WTC11 (cell line): ENCODE measurements around the gene C10orf71. TPM values are rescaled to one million over a fixed set of nuclear protein-coding genes. Genes with fewer than 3 reads are reported as not detected.

Source experiments
- ATAC-seq: fragments of 200-7000 bp; cut with Tn5 transposase; 2 replicates; pipeline ENCODE4 v1.10.0; 2021; ENCODE audit warnings: mild to moderate bottlenecking, moderate library complexity
- CTCF ChIA-PET: fragments of 300-600 bp; sonication (Branson Sonifier 250); formaldehyde crosslinking; loops from one replicate; lab custom pipeline; 2021; ENCODE audit warnings: antibody characterized with exemption; lab: Charles Lee
- POLR2A ChIA-PET: fragments of 350-600 bp; sonication (Branson Sonifier 250); formaldehyde crosslinking; loops from one replicate; lab custom pipeline; 2021; ENCODE audit warnings: antibody characterized with exemption; lab: Charles Lee
- DNase-seq: peaks from one replicate; pipeline ENCODE4 v3.0.0; 2021; ENCODE audit warnings: low spot score
- H3K27ac Mint-ChIP-seq: 2 replicates; pipeline ENCODE4 v1.8.0; 2021; ENCODE audit warnings: mixed read lengths
- H3K27me3 Mint-ChIP-seq: 2 replicates; pipeline ENCODE4 v1.8.0; 2021; ENCODE audit warnings: low read depth, mild to moderate bottlenecking, moderate library complexity, mixed read lengths
- H3K36me3 Mint-ChIP-seq: 2 replicates; pipeline ENCODE4 v1.8.0; 2021; ENCODE audit warnings: mixed read lengths
- H3K4me1 Mint-ChIP-seq: 2 replicates; pipeline ENCODE4 v1.8.0; 2022; ENCODE audit warnings: mixed read lengths
- H3K4me3 Mint-ChIP-seq: 2 replicates; pipeline ENCODE4 v1.8.0; 2021; ENCODE audit warnings: mild to moderate bottlenecking, moderate library complexity, mixed read lengths
- H3K9me3 Mint-ChIP-seq: 2 replicates; pipeline ENCODE4 v1.8.0; 2021; ENCODE audit warnings: mixed read lengths
- FOXK1 ChIP-seq: sonication (generic); formaldehyde crosslinking; IDR thresholded peaks from 2 replicates; pipeline ENCODE4 v1.8.0; 2022; ENCODE audit warnings: mild to moderate bottlenecking, moderate library complexity, missing genetic modification reagents
- NR3C1 ChIP-seq: sonication (generic); formaldehyde crosslinking; conservative IDR thresholded peaks from 2 replicates; pipeline ENCODE4 v1.8.1; 2023; ENCODE audit warnings: low read depth, mild to moderate bottlenecking, missing genetic modification reagents
- RORB ChIP-seq: fragments of 250-450 bp; sonication (Bioruptor Pico); IDR thresholded peaks from 2 replicates; pipeline ENCODE4 v1.9.0; 2021; ENCODE audit warnings: mild to moderate bottlenecking
- ZBTB21 ChIP-seq: sonication (generic); formaldehyde crosslinking; IDR thresholded peaks from 2 replicates; pipeline ENCODE4 v1.8.1; 2023; ENCODE audit warnings: mild to moderate bottlenecking, missing genetic modification reagents, borderline replicate concordance
- ZNF317 ChIP-seq: sonication (generic); formaldehyde crosslinking; IDR thresholded peaks from 2 replicates; pipeline ENCODE4 v1.8.1; 2023; ENCODE audit warnings: low read depth, mild to moderate bottlenecking, moderate library complexity, missing genetic modification reagents, borderline replicate concordance
- ZNF423 ChIP-seq: fragments of 250-450 bp; sonication (Bioruptor Pico); IDR thresholded peaks from 2 replicates; pipeline ENCODE4 v2.1.2; 2022; ENCODE audit warnings: mild to moderate bottlenecking, moderate library complexity
- total RNA-seq: library from RNA; stranded (reverse); gene quantifications from 3 replicates; pipeline ENCODE4 v1.2.3, GENCODE V29; 2021
- TF ChIP-seq, protein P1 (sequence below): sonication (generic); formaldehyde crosslinking; IDR thresholded peaks from 2 replicates; pipeline ENCODE4 v1.8.0; 2023; ENCODE audit warnings: missing genetic modification reagents, mild to moderate bottlenecking, borderline replicate concordance
- TF ChIP-seq, protein P2 (sequence below): fragments of 250-450 bp; sonication (Bioruptor Pico); IDR thresholded peaks from 2 replicates; pipeline ENCODE4 v2.1.2; 2022; ENCODE audit warnings: mild to moderate bottlenecking, moderate library complexity
- TF ChIP-seq, protein P3 (sequence below): fragments of 250-450 bp; sonication (Bioruptor Pico); IDR thresholded peaks from 2 replicates; pipeline ENCODE4 v1.9.0; 2021; ENCODE audit warnings: mild to moderate bottlenecking, borderline replicate concordance
- TF ChIP-seq, protein P4 (sequence below): sonication (generic); formaldehyde crosslinking; conservative IDR thresholded peaks from 2 replicates; pipeline ENCODE4 v1.8.1; 2022; ENCODE audit warnings: mild to moderate bottlenecking, missing genetic modification reagents

Gene C10orf71
- total RNA-seq, 1 experiment from 2014 or later: not detected

DNA sequence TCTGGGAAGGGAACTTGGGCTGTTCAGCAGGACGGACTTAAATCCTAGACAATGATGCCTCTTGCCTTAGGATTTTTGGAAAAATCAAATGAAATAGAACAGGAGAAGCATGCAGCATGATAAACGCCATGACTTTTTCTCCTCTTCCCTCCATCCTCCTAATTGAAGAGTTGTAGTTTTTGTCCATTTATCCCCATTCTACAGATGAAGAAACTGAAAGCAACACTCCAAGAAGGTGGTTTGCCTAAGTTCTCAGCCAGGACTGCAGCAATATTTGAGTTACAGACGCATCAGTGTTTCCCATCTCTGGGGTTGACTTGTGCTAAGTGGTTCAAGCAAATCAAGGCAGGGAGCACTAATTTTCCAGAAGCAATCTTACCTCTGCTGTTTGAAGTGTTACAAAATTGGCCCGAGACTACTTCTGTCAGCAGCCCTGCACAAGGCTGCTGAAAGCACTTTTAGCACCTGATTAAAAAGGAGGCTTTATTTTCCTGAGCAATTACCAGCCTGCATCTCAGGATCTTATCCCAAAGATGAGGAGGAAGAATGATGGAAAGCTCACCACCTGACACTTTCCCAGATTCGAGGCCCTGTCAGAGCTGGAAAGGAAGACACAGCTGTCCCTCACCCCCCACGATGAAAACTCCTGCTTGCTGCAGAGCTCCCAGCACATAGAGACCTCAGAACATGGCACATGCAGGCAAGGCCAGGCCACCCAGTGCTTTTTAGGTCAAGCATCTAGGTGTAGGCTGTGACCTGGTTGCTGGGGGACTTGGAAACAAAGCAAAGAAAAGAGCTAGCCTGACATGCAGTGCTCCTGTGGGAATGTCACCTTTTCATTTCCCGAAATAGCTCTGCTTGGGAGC lies 19.7 kb upstream of the C10orf71 start:
- Mint-ChIP-seq H3K36me3 (no peaks in the 10 kb centered on the region), H3K9me3 (no peaks in the 10 kb centered on the region), H3K4me3 (no peak overlapping the region)
- no peak for TF ChIP-seq FOXK1 (CRISPR knock-in tag)
- TF ChIP-seq, protein P1, sequence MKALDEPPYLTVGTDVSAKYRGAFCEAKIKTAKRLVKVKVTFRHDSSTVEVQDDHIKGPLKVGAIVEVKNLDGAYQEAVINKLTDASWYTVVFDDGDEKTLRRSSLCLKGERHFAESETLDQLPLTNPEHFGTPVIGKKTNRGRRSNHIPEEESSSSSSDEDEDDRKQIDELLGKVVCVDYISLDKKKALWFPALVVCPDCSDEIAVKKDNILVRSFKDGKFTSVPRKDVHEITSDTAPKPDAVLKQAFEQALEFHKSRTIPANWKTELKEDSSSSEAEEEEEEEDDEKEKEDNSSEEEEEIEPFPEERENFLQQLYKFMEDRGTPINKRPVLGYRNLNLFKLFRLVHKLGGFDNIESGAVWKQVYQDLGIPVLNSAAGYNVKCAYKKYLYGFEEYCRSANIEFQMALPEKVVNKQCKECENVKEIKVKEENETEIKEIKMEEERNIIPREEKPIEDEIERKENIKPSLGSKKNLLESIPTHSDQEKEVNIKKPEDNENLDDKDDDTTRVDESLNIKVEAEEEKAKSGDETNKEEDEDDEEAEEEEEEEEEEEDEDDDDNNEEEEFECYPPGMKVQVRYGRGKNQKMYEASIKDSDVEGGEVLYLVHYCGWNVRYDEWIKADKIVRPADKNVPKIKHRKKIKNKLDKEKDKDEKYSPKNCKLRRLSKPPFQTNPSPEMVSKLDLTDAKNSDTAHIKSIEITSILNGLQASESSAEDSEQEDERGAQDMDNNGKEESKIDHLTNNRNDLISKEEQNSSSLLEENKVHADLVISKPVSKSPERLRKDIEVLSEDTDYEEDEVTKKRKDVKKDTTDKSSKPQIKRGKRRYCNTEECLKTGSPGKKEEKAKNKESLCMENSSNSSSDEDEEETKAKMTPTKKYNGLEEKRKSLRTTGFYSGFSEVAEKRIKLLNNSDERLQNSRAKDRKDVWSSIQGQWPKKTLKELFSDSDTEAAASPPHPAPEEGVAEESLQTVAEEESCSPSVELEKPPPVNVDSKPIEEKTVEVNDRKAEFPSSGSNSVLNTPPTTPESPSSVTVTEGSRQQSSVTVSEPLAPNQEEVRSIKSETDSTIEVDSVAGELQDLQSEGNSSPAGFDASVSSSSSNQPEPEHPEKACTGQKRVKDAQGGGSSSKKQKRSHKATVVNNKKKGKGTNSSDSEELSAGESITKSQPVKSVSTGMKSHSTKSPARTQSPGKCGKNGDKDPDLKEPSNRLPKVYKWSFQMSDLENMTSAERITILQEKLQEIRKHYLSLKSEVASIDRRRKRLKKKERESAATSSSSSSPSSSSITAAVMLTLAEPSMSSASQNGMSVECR (CRISPR knock-in tag): no peak
- no peak for TF ChIP-seq ZNF423 (CRISPR knock-in tag)
- no peak for TF ChIP-seq NR3C1 (CRISPR knock-in tag)
- no peak for TF ChIP-seq ZNF317 (CRISPR knock-in tag)
- TF ChIP-seq, all 79 proteins: peak for 0
- POLR2A ChIA-PET: no interaction called here
- ATAC-seq: no peak
- Mint-ChIP-seq H3K4me1 (no peaks in the 10 kb centered on the region), H3K27me3 (no peaks in the 10 kb centered on the region), H3K27ac (no peak overlapping the region)
- CTCF ChIA-PET: interaction anchor here (0.6 kb wide), 1 partner anchor 45 kb away, joined by 4 read pairs; no protein-coding TSS in a partner anchor
- DNase-seq: no peak

DNA sequence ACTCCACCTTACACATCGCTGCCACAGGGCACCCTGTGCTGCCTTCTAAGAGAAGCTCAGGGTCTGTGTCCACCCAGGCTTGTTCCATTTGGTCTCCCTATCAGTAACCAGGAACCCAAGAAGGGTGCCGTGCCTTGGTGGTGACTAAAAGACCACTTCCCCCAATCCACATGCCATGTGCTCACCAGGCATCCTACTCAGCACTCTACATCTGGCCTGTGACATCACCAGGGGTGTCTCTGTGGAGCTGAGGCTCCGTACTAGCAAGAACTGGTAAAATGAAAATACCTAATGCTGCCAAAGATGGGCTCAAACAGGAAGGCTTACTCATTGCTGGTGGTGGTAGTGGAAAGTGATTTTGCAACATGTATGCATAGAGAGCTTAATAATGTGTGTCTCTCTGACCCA lies 19.0 kb upstream of the C10orf71 start:
- H3K36me3 Mint-ChIP-seq: no peaks in the 10 kb centered on the region
- DNase-seq (no peak), ATAC-seq (no peak)
- H3K27ac Mint-ChIP-seq: no peak overlapping the region
- POLR2A ChIA-PET: no interaction called here
- no peak for TF ChIP-seq ZBTB21
- TF ChIP-seq, protein P2, sequence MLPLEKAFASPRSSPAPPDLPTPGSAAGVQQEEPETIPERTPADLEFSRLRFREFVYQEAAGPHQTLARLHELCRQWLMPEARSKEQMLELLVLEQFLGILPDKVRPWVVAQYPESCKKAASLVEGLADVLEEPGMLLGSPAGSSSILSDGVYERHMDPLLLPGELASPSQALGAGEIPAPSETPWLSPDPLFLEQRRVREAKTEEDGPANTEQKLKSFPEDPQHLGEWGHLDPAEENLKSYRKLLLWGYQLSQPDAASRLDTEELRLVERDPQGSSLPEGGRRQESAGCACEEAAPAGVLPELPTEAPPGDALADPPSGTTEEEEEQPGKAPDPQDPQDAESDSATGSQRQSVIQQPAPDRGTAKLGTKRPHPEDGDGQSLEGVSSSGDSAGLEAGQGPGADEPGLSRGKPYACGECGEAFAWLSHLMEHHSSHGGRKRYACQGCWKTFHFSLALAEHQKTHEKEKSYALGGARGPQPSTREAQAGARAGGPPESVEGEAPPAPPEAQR (CRISPR knock-in tag): no peak
- TF ChIP-seq, protein P3, sequence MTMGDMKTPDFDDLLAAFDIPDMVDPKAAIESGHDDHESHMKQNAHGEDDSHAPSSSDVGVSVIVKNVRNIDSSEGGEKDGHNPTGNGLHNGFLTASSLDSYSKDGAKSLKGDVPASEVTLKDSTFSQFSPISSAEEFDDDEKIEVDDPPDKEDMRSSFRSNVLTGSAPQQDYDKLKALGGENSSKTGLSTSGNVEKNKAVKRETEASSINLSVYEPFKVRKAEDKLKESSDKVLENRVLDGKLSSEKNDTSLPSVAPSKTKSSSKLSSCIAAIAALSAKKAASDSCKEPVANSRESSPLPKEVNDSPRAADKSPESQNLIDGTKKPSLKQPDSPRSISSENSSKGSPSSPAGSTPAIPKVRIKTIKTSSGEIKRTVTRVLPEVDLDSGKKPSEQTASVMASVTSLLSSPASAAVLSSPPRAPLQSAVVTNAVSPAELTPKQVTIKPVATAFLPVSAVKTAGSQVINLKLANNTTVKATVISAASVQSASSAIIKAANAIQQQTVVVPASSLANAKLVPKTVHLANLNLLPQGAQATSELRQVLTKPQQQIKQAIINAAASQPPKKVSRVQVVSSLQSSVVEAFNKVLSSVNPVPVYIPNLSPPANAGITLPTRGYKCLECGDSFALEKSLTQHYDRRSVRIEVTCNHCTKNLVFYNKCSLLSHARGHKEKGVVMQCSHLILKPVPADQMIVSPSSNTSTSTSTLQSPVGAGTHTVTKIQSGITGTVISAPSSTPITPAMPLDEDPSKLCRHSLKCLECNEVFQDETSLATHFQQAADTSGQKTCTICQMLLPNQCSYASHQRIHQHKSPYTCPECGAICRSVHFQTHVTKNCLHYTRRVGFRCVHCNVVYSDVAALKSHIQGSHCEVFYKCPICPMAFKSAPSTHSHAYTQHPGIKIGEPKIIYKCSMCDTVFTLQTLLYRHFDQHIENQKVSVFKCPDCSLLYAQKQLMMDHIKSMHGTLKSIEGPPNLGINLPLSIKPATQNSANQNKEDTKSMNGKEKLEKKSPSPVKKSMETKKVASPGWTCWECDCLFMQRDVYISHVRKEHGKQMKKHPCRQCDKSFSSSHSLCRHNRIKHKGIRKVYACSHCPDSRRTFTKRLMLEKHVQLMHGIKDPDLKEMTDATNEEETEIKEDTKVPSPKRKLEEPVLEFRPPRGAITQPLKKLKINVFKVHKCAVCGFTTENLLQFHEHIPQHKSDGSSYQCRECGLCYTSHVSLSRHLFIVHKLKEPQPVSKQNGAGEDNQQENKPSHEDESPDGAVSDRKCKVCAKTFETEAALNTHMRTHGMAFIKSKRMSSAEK: no peak
- TF ChIP-seq, protein P4, sequence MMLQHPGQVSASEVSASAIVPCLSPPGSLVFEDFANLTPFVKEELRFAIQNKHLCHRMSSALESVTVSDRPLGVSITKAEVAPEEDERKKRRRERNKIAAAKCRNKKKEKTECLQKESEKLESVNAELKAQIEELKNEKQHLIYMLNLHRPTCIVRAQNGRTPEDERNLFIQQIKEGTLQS (CRISPR knock-in tag): no peak
- no peak for TF ChIP-seq RORB (CRISPR knock-in tag)
- TF ChIP-seq, all 79 proteins: peak for 0
- no peaks in the 10 kb centered on the region for H3K4me1 Mint-ChIP-seq
- peaks cover under 1% of the 10 kb centered on the region; the same call in 1 of the 2 replicates for H3K9me3 Mint-ChIP-seq
- no peaks in the 10 kb centered on the region for H3K27me3 Mint-ChIP-seq
- CTCF ChIA-PET: interaction anchor here (0.6 to 3.0 kb wide), 2 partner anchors 45 to 115 kb away, joined by 4 to 7 read pairs; no protein-coding TSS in a partner anchor
- H3K4me3 Mint-ChIP-seq: no peak overlapping the region
